ENCODE measurements around the gene C15orf39. TPM values are rescaled to one million over a fixed set of nuclear protein-coding genes. Genes with fewer than 3 reads are reported as not detected.

The C15orf39 gene
- total RNA-seq, 1 experiment from 2014 or later: 45.6 TPM

DNA sequence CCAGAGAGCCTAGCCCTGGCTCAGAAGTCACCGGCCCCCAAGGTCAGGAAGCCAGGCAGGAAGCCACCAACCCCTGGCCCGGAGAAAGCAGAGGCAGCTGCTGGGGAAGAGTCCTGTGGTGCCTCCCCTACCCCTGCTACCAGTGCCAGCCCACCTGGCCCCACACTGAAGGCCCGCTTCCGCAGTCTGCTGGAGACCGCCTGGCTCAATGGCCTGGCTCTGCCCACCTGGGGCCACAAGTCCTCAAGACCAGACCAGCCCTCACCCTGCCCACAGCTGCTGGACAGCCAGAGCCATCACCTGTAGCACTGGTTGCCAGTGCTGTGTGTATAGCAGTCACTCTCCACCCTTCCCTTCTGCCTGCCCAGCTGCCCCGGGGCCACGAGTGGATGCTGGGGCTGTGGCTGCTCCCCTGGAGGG is 9.1 kb downstream of the C15orf39 start:
- H3K4me3 Mint-ChIP-seq: no peak overlapping the region
- H3K27ac Mint-ChIP-seq: no peak overlapping the region
- no peaks in the 10 kb centered on the region for H3K27me3 ChIP-seq (ENCODE audit: insufficient read depth, low read length)
- no peak overlapping the region for H2BK120ac ChIP-seq (ENCODE audit: low read depth, low read length, poor library complexity, severe bottlenecking)
- no peak overlapping the region for H3K27ac ChIP-seq (ENCODE audit: insufficient read length, low read depth, low read length)
- H3K79me2 ChIP-seq (ENCODE audit: insufficient read depth, low read length): peaks cover 8% of the 10 kb centered on the region; the same call in 1 of the 2 replicates
- no peaks in the 10 kb centered on the region for H4K20me1 ChIP-seq (ENCODE audit: control insufficient read depth, insufficient read depth, insufficient read length)
- H3K36me3 Mint-ChIP-seq (ENCODE audit: insufficient read depth in 1 of 3, low read depth in 3 of 3): peaks cover 34 to 65% (median 61%) of the 10 kb centered on the region in 3 experiments
- no peak overlapping the region for H2BK5ac ChIP-seq (ENCODE audit: insufficient read length, low read length)
- H2BK12ac ChIP-seq (ENCODE audit: insufficient read length, low read depth, low read length): no peak overlapping the region
- H3K56ac ChIP-seq (ENCODE audit: insufficient read length, low read depth, low read length): no peak overlapping the region
- H3T11ph ChIP-seq (ENCODE audit: low read length): no peak overlapping the region
- H3K4ac ChIP-seq (ENCODE audit: low read depth, low read length): no peak overlapping the region
- H2AK5ac ChIP-seq (ENCODE audit: insufficient read length, low read length): no peak overlapping the region
- no peaks in the 10 kb centered on the region for H3K27me3 Mint-ChIP-seq (ENCODE audit: low read depth)
- H2AFZ ChIP-seq (ENCODE audit: low read length): no peak overlapping the region
- DNase-seq: no peak
- peaks cover 13% of the 10 kb centered on the region in 2 experiments for H3K4me1 Mint-ChIP-seq
- no peak overlapping the region for H3K4me2 ChIP-seq (ENCODE audit: insufficient read depth, insufficient read length, low read length)
- H4K5ac ChIP-seq (ENCODE audit: insufficient read length, low read depth, low read length): no peak overlapping the region
- peaks cover 2% of the 10 kb centered on the region; the same call in 1 of the 2 replicates for H3K4me1 ChIP-seq (ENCODE audit: insufficient read depth, low read length)
- H4K91ac ChIP-seq (ENCODE audit: insufficient read length, low read depth, low read length): no peak overlapping the region
- no peak overlapping the region for H3K9ac ChIP-seq (ENCODE audit: extremely low read depth, insufficient read length, low read length)
- H4K8ac ChIP-seq (replicated peaks; ENCODE audit: insufficient read length, low read depth, low read length): no peak overlapping the region
- H3K9me3 Mint-ChIP-seq: no peaks in the 10 kb centered on the region
- no peak overlapping the region for H3K14ac ChIP-seq (ENCODE audit: insufficient read depth, low read length)
- H3K79me1 ChIP-seq (ENCODE audit: insufficient read depth, low read depth, low read length, poor library complexity, severe bottlenecking): peaks cover 1% of the 10 kb centered on the region
- H2BK15ac ChIP-seq (ENCODE audit: low read depth, low read length): no peak overlapping the region
- no CpG with 5 or more reads among the region's 7 CpGs for WGBS (ENCODE audit: extremely low coverage, insufficient read length, low lambda C conversion rate)
- H3K9me3 ChIP-seq (ENCODE audit: control insufficient read depth, low read depth, low read length): no peaks in the 10 kb centered on the region
- H3K23me2 ChIP-seq (ENCODE audit: insufficient read length, low read depth, low read length, poor library complexity, severe bottlenecking): no peaks in the 10 kb centered on the region
- no peak overlapping the region for H2BK20ac ChIP-seq (ENCODE audit: low read depth, low read length, poor library complexity, severe bottlenecking)
- H3K18ac ChIP-seq (ENCODE audit: insufficient read length, low read depth, low read length): no peak overlapping the region
- H3K23ac ChIP-seq (ENCODE audit: insufficient read length, low read depth, low read length): no peak overlapping the region
- TF ChIP-seq, protein P1, sequence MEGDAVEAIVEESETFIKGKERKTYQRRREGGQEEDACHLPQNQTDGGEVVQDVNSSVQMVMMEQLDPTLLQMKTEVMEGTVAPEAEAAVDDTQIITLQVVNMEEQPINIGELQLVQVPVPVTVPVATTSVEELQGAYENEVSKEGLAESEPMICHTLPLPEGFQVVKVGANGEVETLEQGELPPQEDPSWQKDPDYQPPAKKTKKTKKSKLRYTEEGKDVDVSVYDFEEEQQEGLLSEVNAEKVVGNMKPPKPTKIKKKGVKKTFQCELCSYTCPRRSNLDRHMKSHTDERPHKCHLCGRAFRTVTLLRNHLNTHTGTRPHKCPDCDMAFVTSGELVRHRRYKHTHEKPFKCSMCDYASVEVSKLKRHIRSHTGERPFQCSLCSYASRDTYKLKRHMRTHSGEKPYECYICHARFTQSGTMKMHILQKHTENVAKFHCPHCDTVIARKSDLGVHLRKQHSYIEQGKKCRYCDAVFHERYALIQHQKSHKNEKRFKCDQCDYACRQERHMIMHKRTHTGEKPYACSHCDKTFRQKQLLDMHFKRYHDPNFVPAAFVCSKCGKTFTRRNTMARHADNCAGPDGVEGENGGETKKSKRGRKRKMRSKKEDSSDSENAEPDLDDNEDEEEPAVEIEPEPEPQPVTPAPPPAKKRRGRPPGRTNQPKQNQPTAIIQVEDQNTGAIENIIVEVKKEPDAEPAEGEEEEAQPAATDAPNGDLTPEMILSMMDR (conservative IDR thresholded peaks at IDR 0.05): no peak
